Measurements from ENCODE around the gene TEX28.
"Not testable (repeated sequence)": the region's sequence is repeated elsewhere in the genome, so short reads cannot be mapped to it uniquely, and the experiment has no call there.

The TEX28 gene

DNA sequence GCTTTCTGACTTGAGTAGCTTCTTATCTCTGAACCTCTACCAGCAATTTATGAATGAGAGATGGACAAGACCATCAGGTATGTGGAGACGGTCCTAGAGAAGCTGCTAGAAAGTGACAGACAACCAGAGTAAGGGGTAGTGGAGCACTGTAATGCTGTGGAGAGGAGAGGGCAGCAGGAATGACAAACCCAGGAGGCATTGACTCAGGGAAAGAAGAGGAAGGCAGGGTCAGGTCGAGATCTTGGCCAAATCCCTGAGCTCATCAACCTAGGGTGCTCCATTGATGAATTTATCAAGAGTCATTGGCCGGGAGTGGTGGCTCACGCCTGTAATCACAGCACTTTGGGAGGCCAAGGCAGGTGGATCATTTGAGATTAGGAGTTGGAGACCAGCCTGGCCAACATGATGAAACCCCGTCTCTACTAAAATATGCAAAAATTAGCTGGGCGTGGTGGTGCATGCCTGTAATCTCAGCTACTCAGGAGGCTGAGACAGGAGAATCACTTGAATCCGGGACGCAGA is 54.9 kb downstream of the TEX28 start:
- DNase-seq: not testable (repeated sequence)

DNA sequence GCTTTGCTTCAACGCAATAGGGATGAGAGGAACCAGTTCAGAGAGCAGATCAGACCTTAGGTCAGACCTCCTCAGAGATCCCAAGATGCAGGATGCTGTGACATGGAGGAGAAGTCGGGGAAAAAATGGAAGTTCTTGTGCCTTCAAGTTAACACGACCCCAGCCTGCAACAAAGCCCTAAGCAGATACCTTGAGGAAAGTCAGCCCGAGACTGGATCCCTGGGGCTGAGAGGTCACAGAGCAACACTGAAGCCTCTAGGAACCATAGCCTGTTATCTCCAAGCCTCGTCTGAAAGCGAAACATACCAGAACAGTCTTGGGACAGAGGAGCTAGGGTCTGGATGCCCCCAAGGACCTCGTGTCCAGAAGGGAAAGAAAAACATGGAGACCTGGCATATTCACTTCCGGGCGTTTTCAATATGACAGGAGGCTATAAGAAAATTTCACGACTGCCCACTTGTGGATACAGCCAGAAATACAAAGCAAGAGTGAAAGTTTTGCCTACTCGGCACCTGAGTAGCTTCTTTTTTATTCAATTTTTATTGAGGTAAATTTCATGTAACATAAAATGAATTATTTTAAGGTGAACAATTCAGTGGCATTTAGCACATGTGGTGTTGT is 55.9 kb downstream of the TEX28 start:
- not testable (repeated sequence) for DNase-seq

DNA sequence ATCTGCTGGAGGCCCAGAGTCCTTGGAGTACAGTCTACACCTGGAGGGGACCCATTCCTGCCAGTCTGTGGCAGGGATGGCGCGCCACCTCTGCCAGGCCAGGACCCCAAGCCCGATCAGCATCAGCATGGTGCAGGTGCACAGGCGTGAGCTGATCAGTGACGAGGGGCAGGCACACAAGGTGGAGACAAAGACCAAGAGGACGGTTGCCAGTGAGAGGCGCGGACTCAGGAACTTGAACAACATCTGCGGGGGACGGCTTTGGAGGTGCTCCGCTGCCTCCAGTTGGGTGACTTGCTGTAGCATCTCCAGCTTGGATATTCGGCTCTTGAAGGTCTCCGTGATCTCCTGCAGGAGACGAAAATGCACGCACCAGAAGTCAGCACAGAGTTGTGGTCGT is 61.3 kb downstream of the TEX28 start:
- not testable (repeated sequence) for DNase-seq

DNA sequence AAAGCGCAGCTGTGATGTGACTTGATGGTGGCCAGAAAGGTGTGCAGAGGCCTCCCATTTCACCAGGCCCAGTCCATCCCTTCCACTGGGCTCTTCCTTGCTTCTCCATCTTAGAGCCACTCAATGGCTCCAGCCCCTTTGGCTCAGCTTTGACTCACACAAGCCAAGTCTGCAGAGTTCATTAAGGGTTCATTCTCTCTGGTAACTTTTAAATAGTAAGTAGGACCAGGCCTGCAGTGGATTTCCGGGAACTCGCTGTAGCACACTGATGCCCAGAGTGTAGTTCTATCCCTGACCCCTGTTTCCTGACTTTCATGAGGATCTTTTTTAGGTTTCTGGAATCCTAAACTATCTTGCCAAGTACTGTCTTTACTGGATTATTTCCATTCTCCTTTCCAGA is 63.5 kb downstream of the TEX28 start:
- DNase-seq: not testable (repeated sequence)

DNA sequence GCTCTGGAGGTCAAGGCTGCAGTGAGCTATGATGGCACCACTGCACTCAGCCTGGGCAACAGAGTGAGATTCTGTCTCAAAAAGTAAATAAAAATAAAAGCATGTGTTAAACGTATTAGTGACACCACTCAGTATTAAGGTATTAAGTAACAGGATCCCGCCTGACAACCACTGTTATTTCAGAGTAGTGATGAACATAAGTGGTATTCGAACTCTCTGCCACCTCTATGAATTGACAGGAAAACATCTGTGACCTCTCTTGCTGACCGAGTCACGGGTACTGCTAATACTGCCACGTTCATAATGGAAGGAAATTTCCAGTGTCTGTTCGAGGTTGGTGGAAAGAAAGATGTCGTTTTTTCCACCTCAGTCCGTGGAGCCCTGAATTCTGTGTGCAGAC is 68.2 kb downstream of the TEX28 start:
- not testable (repeated sequence) for DNase-seq

GRCh38 chrX:154225292-154225691 is 69.6 kb downstream of the TEX28 start:
- not testable (repeated sequence) for DNase-seq
